Keratinocyte (primary cell): ENCODE data around the gene NGFR. TPM values are rescaled to one million over a fixed set of nuclear protein-coding genes. Genes with fewer than 3 reads are reported as not detected.

ENCODE experiments used
- DNase-seq: peaks from one replicate; pipeline ENCODE4 v3.0.0-alpha.2; 2011; ENCODE audit warnings: low read depth, missing footprints, low spot score
- FAIRE-seq: peaks from 2 replicates; lab custom pipeline; 2011; peaks lifted over from hg19 to GRCh38; lab: Jason Lieb, UNC
- H2AFZ ChIP-seq: 2 replicates; pipeline ENCODE4 v1.6.0; 2012; ENCODE audit warnings: low read length, control low read depth, inconsistent platforms; ENCODE audit not compliant: control insufficient read depth
- H3K27ac ChIP-seq: 2 replicates; pipeline ENCODE4 v1.5.1; 2011; ENCODE audit warnings: low read length; ENCODE audit not compliant: control insufficient read depth, insufficient read depth
- H3K27me3 ChIP-seq: 3 replicates; pipeline ENCODE4 v1.6.0; 2011; ENCODE audit warnings: low read length; ENCODE audit not compliant: control insufficient read depth, insufficient read depth; ENCODE audit errors: extremely low read depth
- H3K36me3 ChIP-seq, 2 experiments: 2 replicates in 1 of 2; 3 replicates in 1 of 2; pipeline ENCODE4 v1.5.1; 2011; ENCODE audit warnings: low read length in 2 of 2, mild to moderate bottlenecking in 1 of 2; ENCODE audit not compliant: control insufficient read depth in 2 of 2, insufficient read depth in 2 of 2; ENCODE audit errors: extremely low read depth in 1 of 2
- H3K4me1 ChIP-seq: 3 replicates; pipeline ENCODE4 v1.5.1; 2011; ENCODE audit warnings: low read length; ENCODE audit not compliant: control insufficient read depth, insufficient read depth; ENCODE audit errors: extremely low read depth
- H3K4me2 ChIP-seq: 3 replicates; pipeline ENCODE4 v1.6.0; 2011; ENCODE audit warnings: low read depth, low read length; ENCODE audit not compliant: control insufficient read depth, insufficient read depth; ENCODE audit errors: extremely low read depth
- H3K4me3 ChIP-seq, 3 experiments: fragments of 200-600 bp in 1 of 3; sonication (generic) in 1 of 3; 2 replicates in 2 of 3; 3 replicates in 1 of 3; pipeline ENCODE4 v1.5.1; 2011 to 2016; ENCODE audit warnings: low read length in 3 of 3, mild to moderate bottlenecking in 3 of 3, control low read depth in 2 of 3, inconsistent platforms in 1 of 3, low read depth in 1 of 3, mixed read lengths in 1 of 3, mixed run types in 1 of 3, moderate library complexity in 1 of 3; ENCODE audit not compliant: control insufficient read depth in 2 of 3, insufficient read depth in 2 of 3; ENCODE audit errors: extremely low read depth in 1 of 3
- H3K79me2 ChIP-seq: 2 replicates; pipeline ENCODE4 v1.6.0; 2012; ENCODE audit warnings: low read length; ENCODE audit not compliant: control insufficient read depth, insufficient read depth
- H3K9ac ChIP-seq: 3 replicates; pipeline ENCODE4 v1.6.0; 2011; ENCODE audit warnings: low read length; ENCODE audit not compliant: control insufficient read depth, insufficient read depth; ENCODE audit errors: extremely low read depth
- H3K9me1 ChIP-seq: 3 replicates; pipeline ENCODE4 v1.6.0; 2011; ENCODE audit warnings: low read length; ENCODE audit not compliant: control insufficient read depth, insufficient read depth; ENCODE audit errors: extremely low read depth
- H3K9me3 ChIP-seq: 2 replicates; pipeline ENCODE4 v1.5.1; 2012; ENCODE audit warnings: low read depth, low read length; ENCODE audit not compliant: control insufficient read depth
- H4K20me1 ChIP-seq: 3 replicates; pipeline ENCODE4 v1.6.0; 2011; ENCODE audit warnings: low read length; ENCODE audit not compliant: control insufficient read depth, insufficient read depth; ENCODE audit errors: extremely low read depth
- CTCF ChIP-seq, 3 experiments: IDR thresholded peaks in 1 of 3; conservative IDR thresholded peaks in 1 of 3; optimal IDR thresholded peaks in 1 of 3; 2 replicates in 2 of 3; 3 replicates in 1 of 3; pipeline versions ENCODE3 to v1.5.1; 2011; ENCODE audit warnings: low read length in 3 of 3, mild to moderate bottlenecking in 3 of 3, moderate library complexity in 2 of 3, control low read depth in 1 of 3, inconsistent platforms in 1 of 3; ENCODE audit not compliant: insufficient read depth in 2 of 3; ENCODE audit errors: extremely low read depth in 1 of 3
- EZH2 ChIP-seq: IDR thresholded peaks from one replicate; pipeline ENCODE4 v1.6.1; 2012; ENCODE audit warnings: inconsistent platforms, mild to moderate bottlenecking, low read length, moderate library complexity
- dilution Hi-C: fragments of 300-500 bp; cut with MboI; formaldehyde crosslinking; loops from one replicate; pipeline ENCODE4 v1.7.0; 2020; ENCODE audit warnings: low sequenced_read_pairs; ENCODE audit not compliant: extremely low pct_ligation_motif_present
- polyA plus RNA-seq, 5 experiments: library from polyadenylated mRNA; depleted of rRNA in 3 of 5; stranded (reverse) in 3 of 5; stranded (forward) in 1 of 5; unstranded in 1 of 5; fragments of >200 nt; gene quantifications; 1 replicate in 1 of 5; 2 replicates in 3 of 5; 3 replicates in 1 of 5; pipeline versions ENCODE4 v1.2.1 to v1.2.3, GENCODE V29; 2011 to 2012; ENCODE audit warnings: missing spikeins in 2 of 5, low read depth in 1 of 5, low replicate concordance in 1 of 5

NGFR gene
- polyA plus RNA-seq, 1 donor (not counting 4 experiments of a cell fraction or from before 2014, with no cell fraction given) = 1.7 TPM

GRCh38 chr17:49477709-49478108, 17.4 kb upstream of the NGFR start:
- DNase-seq (no peak), FAIRE-seq (no peak)
- Histone ChIP-seq H3K9me3 (no peaks in the 10 kb centered on the region), H3K4me1 (no peaks in the 10 kb centered on the region), H3K36me3 (no peaks in the 10 kb centered on the region), H3K9me1 (no peaks in the 10 kb centered on the region), H3K9ac (no peak overlapping the region), H2AFZ (no peak overlapping the region), H3K4me2 (no peak overlapping the region), H3K79me2 (no peaks in the 10 kb centered on the region), H3K27ac (no peak overlapping the region), H4K20me1 (no peaks in the 10 kb centered on the region), H3K4me3 (no peak overlapping the region), H3K27me3 (peaks cover 46% of the 10 kb centered on the region)
- dilution Hi-C loops = no loop called here
- no peak for TF ChIP-seq CTCF (optimal IDR thresholded peaks at IDR 0.05 in 1 of 3, IDR thresholded peaks at IDR 0.05 in 1 of 3, conservative IDR thresholded peaks at IDR 0.05 in 1 of 3; ENCODE audit: extremely low read depth in 1 of 3, insufficient read depth in 2 of 3, low read length in 3 of 3)
- TF ChIP-seq EZH2 = no peak

GRCh38 chr17:49480836-49481615, 14.1 kb upstream of the NGFR start:
- no peak for FAIRE-seq
- Histone ChIP-seq H3K27me3 (peaks cover 47% of the 10 kb centered on the region), H3K9me3 (no peaks in the 10 kb centered on the region), H3K4me1 (peaks cover under 1% of the 10 kb centered on the region), H4K20me1 (no peaks in the 10 kb centered on the region), H3K36me3 (no peaks in the 10 kb centered on the region), H3K79me2 (no peaks in the 10 kb centered on the region), H2AFZ (no peak overlapping the region), H3K4me3 (no peak overlapping the region), H3K9me1 (no peaks in the 10 kb centered on the region), H3K27ac (no peak overlapping the region), H3K4me2 (no peak overlapping the region), H3K9ac (no peak overlapping the region)
- TF ChIP-seq CTCF (optimal IDR thresholded peaks at IDR 0.05 in 1 of 3, IDR thresholded peaks at IDR 0.05 in 1 of 3, conservative IDR thresholded peaks at IDR 0.05 in 1 of 3; ENCODE audit: extremely low read depth in 1 of 3, insufficient read depth in 2 of 3, low read length in 3 of 3) (no peak), EZH2 (no peak)
- dilution Hi-C loops = no loop called here
- no peak for DNase-seq
